ENCODE results near the gene TAF1L.
A peak's percentile ranks its signal among the peaks of the same experiment; 100 is the strongest.

Gene TAF1L

GRCh38 chr9:32635362-32635761 lies at the start of gene TAF1L:
Gene TAF1L (minus strand): TSS chr9:32635669. CDS start chr9:32635579, 90 bp downstream.
- DNase-seq (ENCODE audit: low read depth, low spot score) = no peak
- TF ChIP-seq CTCF (IDR thresholded peaks at IDR 0.05; ENCODE audit: low read depth, low read length) = no peak
- H3K4me3 ChIP-seq (ENCODE audit: low read depth, low read length) = no peak within 1 kb of the TSS
- in situ Hi-C loops (cut with HindIII; ENCODE audit: low sequenced_read_pairs) = no loop called here

GRCh38 chr9:32681751-32682150 lies 46.3 kb upstream of the TAF1L start:
- in situ Hi-C loops (cut with HindIII; ENCODE audit: low sequenced_read_pairs) = no loop called here
- no peak overlapping the region for H3K4me3 ChIP-seq (ENCODE audit: low read depth, low read length)
- TF ChIP-seq CTCF (IDR thresholded peaks at IDR 0.05; ENCODE audit: low read depth, low read length) = no peak
- DNase-seq (ENCODE audit: low read depth, low spot score) = no peak

- TF ChIP-seq CTCF (IDR thresholded peaks at IDR 0.05; ENCODE audit: low read depth, low read length) = no peak
- peak; percentile 51 for DNase-seq (ENCODE audit: low read depth, low spot score)
- in situ Hi-C loops (cut with HindIII; ENCODE audit: low sequenced_read_pairs) = no loop called here
- H3K4me3 ChIP-seq (ENCODE audit: low read depth, low read length) = no peak overlapping the region
These were observed 42.5 kb upstream of the TAF1L start for GRCh38 chr9:32677931-32678330.

DNA sequence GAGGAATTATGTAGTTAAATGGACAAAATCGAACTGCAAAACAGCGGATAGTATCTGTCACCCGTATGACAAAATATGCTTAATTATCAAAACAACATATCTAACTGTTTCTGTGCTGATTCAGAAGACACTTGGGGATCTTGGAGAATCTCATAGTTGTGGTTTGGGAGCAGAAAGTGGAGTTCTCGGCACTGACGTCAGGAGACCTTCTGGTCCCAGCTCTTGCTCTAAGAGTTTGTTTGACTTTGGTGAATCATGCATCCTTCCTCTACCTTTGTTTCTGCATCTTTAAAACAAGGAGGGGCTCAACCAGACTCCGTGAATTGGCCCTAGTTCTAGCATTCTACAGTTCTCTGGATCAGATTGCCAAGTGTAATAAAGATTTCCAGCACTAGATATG lies 37.0 kb upstream of the TAF1L start:
- DNase-seq (ENCODE audit: low read depth, low spot score) = peak; percentile 85
- no peak overlapping the region for H3K4me3 ChIP-seq (ENCODE audit: low read depth, low read length)
- in situ Hi-C loops (cut with HindIII; ENCODE audit: low sequenced_read_pairs) = no loop called here
- no peak for TF ChIP-seq CTCF (IDR thresholded peaks at IDR 0.05; ENCODE audit: low read depth, low read length)

GRCh38 chr9:32671333-32671732 lies 35.9 kb upstream of the TAF1L start:
- TF ChIP-seq CTCF (IDR thresholded peaks at IDR 0.05; ENCODE audit: low read depth, low read length) = no peak

GRCh38 chr9:32665101-32665500 lies 29.6 kb upstream of the TAF1L start:
- TF ChIP-seq CTCF (IDR thresholded peaks at IDR 0.05; ENCODE audit: low read depth, low read length) = no peak
- DNase-seq (ENCODE audit: low read depth, low spot score) = peak; percentile 44
- in situ Hi-C loops (cut with HindIII; ENCODE audit: low sequenced_read_pairs) = no loop called here
- no peak overlapping the region for H3K4me3 ChIP-seq (ENCODE audit: low read depth, low read length)

More at GRCh38 chr9:32671333-32671732, 35.9 kb upstream of the TAF1L start:
- DNase-seq (ENCODE audit: low read depth, low spot score) = no peak
- no peak overlapping the region for H3K4me3 ChIP-seq (ENCODE audit: low read depth, low read length)
- in situ Hi-C loops (cut with HindIII; ENCODE audit: low sequenced_read_pairs) = no loop called here

DNA sequence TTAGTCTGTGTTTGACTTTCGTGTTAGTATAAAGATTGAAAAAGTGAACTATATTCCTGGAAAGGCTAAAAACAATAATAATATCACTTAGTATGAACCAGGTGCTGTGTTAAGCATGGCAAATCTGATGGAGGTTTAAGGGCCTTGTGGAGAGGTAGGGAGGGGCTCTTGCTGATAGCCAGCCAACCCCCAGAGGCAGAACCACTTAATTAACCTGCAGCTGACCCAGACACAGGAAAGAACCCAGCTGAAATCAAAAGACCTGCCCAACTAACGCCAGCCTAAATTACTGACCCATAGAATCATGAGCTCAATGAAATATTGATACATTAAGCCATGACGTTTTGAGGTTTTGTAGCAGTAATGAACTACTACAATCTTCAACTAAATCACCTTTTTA lies 28.3 kb upstream of the TAF1L start:
- DNase-seq (ENCODE audit: low read depth, low spot score) = no peak
- in situ Hi-C loops (cut with HindIII; ENCODE audit: low sequenced_read_pairs) = no loop called here
- no peak for TF ChIP-seq CTCF (IDR thresholded peaks at IDR 0.05; ENCODE audit: low read depth, low read length)
- no peak overlapping the region for H3K4me3 ChIP-seq (ENCODE audit: low read depth, low read length)

Data from astrocyte of the spinal cord (primary cell).